Kidney (tissue), 14 donors: ENCODE results near the gene SNTB2. TPM values are rescaled to one million over a fixed set of nuclear protein-coding genes. Genes with fewer than 3 reads are reported as not detected.
A peak's percentile ranks its signal among the peaks of the same experiment; 100 is the strongest.

Experiments
- DNase-seq, 5 donors: peaks; one replicate each; pipeline ENCODE4 v3.0.0-alpha.2; 2013 to 2020
- FAIRE-seq: peaks from 2 replicates; lab custom pipeline; 2012; peaks lifted over from hg19 to GRCh38; lab: Jason Lieb, UNC
- H3K27ac ChIP-seq, 2 donors: one replicate each; pipeline ENCODE4 v1.7.0; 2013; ENCODE audit warnings: low read depth in 2 of 2, low read length in 2 of 2, inconsistent platforms in 1 of 2
- H3K27me3 ChIP-seq: one replicate; pipeline ENCODE4 v1.7.1; 2013; ENCODE audit warnings: low read length, inconsistent platforms; ENCODE audit not compliant: control insufficient read depth, insufficient read depth
- H3K36me3 ChIP-seq, 3 donors: one replicate each; pipeline versions ENCODE4 v1.7.0 to v1.7.1; 2013; ENCODE audit warnings: low read length in 3 of 3, control low read depth in 1 of 3, inconsistent platforms in 1 of 3; ENCODE audit not compliant: insufficient read depth in 3 of 3, control insufficient read depth in 2 of 3
- H3K4me1 ChIP-seq, 3 donors: one replicate each; pipeline versions ENCODE4 v1.7.0 to v1.7.1; 2013; ENCODE audit warnings: low read length in 3 of 3, inconsistent platforms in 1 of 3, low read depth in 1 of 3; ENCODE audit not compliant: control insufficient read depth in 2 of 3, insufficient read depth in 2 of 3
- H3K4me3 ChIP-seq, 3 donors: one replicate each; pipeline versions ENCODE4 v1.7.0 to v1.8.1; 2013; ENCODE audit warnings: low read length in 3 of 3, control low read depth in 1 of 3, inconsistent platforms in 1 of 3
- H3K9ac ChIP-seq, 3 donors: one replicate each; pipeline versions ENCODE4 v1.7.0 to v1.7.1; 2013; ENCODE audit warnings: low read length in 3 of 3, control low read depth in 1 of 3, inconsistent platforms in 1 of 3
- H3K9me3 ChIP-seq, 3 donors: one replicate each; pipeline versions ENCODE4 v1.7.0 to v1.7.1; 2013; ENCODE audit warnings: low read length in 3 of 3, control low read depth in 1 of 3, inconsistent platforms in 1 of 3; ENCODE audit not compliant: control insufficient read depth in 2 of 3, insufficient read depth in 1 of 3
- intact Hi-C: fragments of 100-400 bp; cut with DNase I; formaldehyde crosslinking; loops from one replicate; pipeline ENCODE4 v1.11.1; 2022
- polyA plus RNA-seq: library from polyadenylated mRNA; stranded (reverse); fragments of 350-450 nt; fragmentation: Illumina TruSeq; extraction: RNeasy Lipid Tissue Mini Kit (QIAGEN cat#74804); gene quantifications from one replicate; pipeline ENCODE4 v1.2.3, GENCODE V29; 2014; ENCODE audit warnings: low read depth, low replicate concordance; ENCODE audit not compliant: insufficient read depth
- total RNA-seq: library from RNA; stranded (reverse); fragmentation: NEBNext Ultra II Directional; extraction: Animal tissue kit (Norgen Biotek cat#: 25700); gene quantifications from one replicate; pipeline ENCODE4 v1.2.1, GENCODE V29; 2021
- TF ChIP-seq, protein P1 (sequence below): IDR thresholded peaks from 3 replicates; pipeline ENCODE4 v1.5.1; 2012; ENCODE audit warnings: mild to moderate bottlenecking, moderate library complexity, borderline replicate concordance; ENCODE audit not compliant: insufficient read depth; ENCODE audit errors: extremely low read depth
- donor health status: control.
- donor health status: control.
- donor health status: control.
- donor health status: control.
- donor health status: control.
- donor health status: DM: yes; HTN: yes; CAD: no.
- donor health status: Normal renal cell carcinoma (clear cell type).

SNTB2 gene
- total and polyA plus RNA-seq, 2 donors from 2014 or later: 4.8 to 45.1 TPM

DNA sequence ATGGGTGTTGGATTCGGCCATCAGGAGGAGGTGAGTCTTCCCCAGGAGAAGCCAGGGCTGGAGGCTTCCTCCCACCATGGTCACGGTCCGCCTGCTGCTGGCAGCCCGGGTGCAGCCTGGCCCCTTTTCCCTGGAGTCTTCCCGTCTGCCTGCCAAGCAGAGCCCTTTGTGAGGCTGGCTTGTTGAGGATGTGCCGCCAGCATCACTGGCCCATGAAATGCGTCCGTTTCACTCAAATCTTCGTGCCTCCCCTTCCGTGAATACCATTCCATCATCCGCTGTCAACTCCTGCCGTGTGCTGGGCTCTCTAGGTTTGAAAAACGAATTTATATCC is 133.7 kb downstream of the SNTB2 start:
- Histone ChIP-seq H3K27me3 (no peaks in the 10 kb centered on the region), H3K27ac (no peak overlapping the region), H3K4me1 (peaks cover 0 to 18% (median 17%) of the 10 kb centered on the region in 3 donors), H3K9ac (no peak overlapping the region), H3K4me3 (no peak overlapping the region), H3K36me3 (peaks cover 7 to 68% (median 57%) of the 10 kb centered on the region in 3 donors), H3K9me3 (no peaks in the 10 kb centered on the region)
- TF ChIP-seq, protein P1, sequence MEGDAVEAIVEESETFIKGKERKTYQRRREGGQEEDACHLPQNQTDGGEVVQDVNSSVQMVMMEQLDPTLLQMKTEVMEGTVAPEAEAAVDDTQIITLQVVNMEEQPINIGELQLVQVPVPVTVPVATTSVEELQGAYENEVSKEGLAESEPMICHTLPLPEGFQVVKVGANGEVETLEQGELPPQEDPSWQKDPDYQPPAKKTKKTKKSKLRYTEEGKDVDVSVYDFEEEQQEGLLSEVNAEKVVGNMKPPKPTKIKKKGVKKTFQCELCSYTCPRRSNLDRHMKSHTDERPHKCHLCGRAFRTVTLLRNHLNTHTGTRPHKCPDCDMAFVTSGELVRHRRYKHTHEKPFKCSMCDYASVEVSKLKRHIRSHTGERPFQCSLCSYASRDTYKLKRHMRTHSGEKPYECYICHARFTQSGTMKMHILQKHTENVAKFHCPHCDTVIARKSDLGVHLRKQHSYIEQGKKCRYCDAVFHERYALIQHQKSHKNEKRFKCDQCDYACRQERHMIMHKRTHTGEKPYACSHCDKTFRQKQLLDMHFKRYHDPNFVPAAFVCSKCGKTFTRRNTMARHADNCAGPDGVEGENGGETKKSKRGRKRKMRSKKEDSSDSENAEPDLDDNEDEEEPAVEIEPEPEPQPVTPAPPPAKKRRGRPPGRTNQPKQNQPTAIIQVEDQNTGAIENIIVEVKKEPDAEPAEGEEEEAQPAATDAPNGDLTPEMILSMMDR: no peak
- FAIRE-seq: no peak
- peak in 1 of 5 donors; percentile 42 for DNase-seq
- intact Hi-C loops: no loop called here

DNA sequence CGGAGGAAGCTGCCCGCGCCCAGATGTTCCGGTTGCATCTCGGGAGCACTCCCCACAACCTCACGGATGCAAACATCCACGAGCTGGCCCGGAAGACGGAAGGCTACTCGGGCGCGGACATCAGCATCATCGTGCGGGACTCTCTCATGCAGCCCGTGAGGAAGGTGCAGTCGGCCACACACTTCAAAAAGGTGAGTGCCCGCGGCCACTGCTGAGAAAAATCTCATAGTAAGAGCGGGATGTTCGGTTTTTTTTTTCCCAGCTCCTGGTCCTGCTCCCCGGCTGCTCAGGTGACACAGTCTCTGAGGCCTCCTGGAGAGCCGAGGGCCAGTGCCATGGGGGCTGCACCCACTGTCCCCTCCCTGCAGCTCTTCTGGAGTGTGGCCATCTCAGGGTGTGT is 134.1 kb downstream of the SNTB2 start:
- no peak overlapping the region for H3K4me3 ChIP-seq
- H3K9ac ChIP-seq: no peak overlapping the region
- no peaks in the 10 kb centered on the region for H3K9me3 ChIP-seq
- DNase-seq (no peak), FAIRE-seq (no peak)
- TF ChIP-seq, protein P1: no peak
- intact Hi-C loops: no loop called here
- H3K4me1 ChIP-seq: peaks cover 0 to 21% (median 21%) of the 10 kb centered on the region in 3 donors
- H3K36me3 ChIP-seq: peaks cover 7 to 68% (median 56%) of the 10 kb centered on the region in 3 donors
- H3K27me3 ChIP-seq: no peaks in the 10 kb centered on the region
- no peak overlapping the region for H3K27ac ChIP-seq

DNA sequence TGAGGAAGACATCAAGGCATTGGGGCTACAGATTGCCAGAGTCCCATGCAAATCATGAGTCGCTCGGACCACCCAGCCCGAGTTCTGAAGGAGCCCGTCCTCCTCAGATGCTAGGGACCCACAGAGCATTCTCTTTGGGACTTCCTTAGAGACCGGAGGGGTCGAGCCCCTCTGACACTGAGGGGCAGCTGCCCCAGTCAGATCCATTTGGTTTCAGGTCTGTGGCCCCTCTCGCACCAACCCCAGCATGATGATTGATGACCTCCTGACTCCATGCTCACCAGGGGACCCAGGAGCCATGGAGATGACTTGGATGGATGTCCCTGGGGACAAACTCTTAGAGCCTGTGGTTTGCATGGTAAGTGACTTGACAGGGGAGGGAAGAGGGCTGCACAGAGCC is 135.4 kb downstream of the SNTB2 start:
- TF ChIP-seq, protein P1: no peak
- FAIRE-seq (no peak), DNase-seq (no peak)
- Histone ChIP-seq H3K36me3 (peaks cover 7 to 59% (median 45%) of the 10 kb centered on the region in 3 donors), H3K27me3 (no peaks in the 10 kb centered on the region), H3K4me3 (no peak overlapping the region), H3K27ac (no peak overlapping the region), H3K4me1 (peaks cover 0 to 30% (median 25%) of the 10 kb centered on the region in 3 donors), H3K9ac (no peak overlapping the region), H3K9me3 (no peaks in the 10 kb centered on the region)
- intact Hi-C loops: no loop called here

DNA sequence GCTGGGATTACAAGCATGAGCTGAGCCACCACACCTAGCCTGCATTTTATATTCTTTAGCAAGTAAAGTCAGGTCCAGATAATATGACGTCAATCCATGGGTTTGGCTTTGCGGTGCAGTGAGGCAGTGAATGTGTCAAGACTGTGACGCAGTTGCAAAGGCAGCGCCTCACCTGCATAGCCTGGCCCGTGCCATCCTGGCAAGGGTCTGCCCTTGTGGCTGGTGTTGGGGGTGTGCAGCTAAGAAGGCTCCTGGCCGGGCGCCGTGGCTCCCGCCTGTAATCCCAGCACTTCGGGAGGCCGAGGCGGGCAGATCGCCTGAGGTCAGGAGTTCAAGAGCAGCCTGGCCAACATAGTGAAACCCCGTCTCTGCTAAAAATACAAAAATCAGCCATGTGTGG is 136.5 kb downstream of the SNTB2 start:
- no peak for FAIRE-seq
- DNase-seq: peak in 1 of 5 donors; percentile 64
- TF ChIP-seq, protein P1: no peak
- Histone ChIP-seq H3K4me3 (no peak overlapping the region), H3K36me3 (peaks cover 7 to 59% (median 44%) of the 10 kb centered on the region in 3 donors), H3K4me1 (peaks cover 0 to 30% (median 30%) of the 10 kb centered on the region in 3 donors), H3K9me3 (no peaks in the 10 kb centered on the region), H3K27me3 (no peaks in the 10 kb centered on the region), H3K27ac (no peak overlapping the region), H3K9ac (no peak overlapping the region)
- intact Hi-C loops: no loop called here
